Adrenal gland (tissue), 5 donors: ENCODE results near the gene FAM149B1.
"Not testable (repeated sequence)": the region's sequence is repeated elsewhere in the genome, so short reads cannot be mapped to it uniquely, and the experiment has no call there.

Experiments
- POLR2A ChIP-seq, 2 donors: fragments of 450-650 bp; IDR thresholded peaks; one replicate each; pipeline ENCODE4 v1.6.1; 2017; ENCODE audit warnings: antibody characterized with exemption in 2 of 2, mild to moderate bottlenecking in 2 of 2, moderate library complexity in 1 of 2
- TF ChIP-seq, protein P1 (sequence below), 6 experiments: fragments of 450-650 bp in 4 of 6; fragments of 200-600 bp in 2 of 6; sonication (generic) in 1 of 6; IDR thresholded peaks; 1 replicate in 5 of 6; 2 replicates in 1 of 6; pipeline versions ENCODE4 v1.5.1 to v1.8.0; 2016 to 2021; ENCODE audit warnings: antibody characterized with exemption in 6 of 6, mild to moderate bottlenecking in 2 of 6, moderate library complexity in 1 of 6
- donor health status: DM: no; HTN: no; CAD: no.

DNA sequence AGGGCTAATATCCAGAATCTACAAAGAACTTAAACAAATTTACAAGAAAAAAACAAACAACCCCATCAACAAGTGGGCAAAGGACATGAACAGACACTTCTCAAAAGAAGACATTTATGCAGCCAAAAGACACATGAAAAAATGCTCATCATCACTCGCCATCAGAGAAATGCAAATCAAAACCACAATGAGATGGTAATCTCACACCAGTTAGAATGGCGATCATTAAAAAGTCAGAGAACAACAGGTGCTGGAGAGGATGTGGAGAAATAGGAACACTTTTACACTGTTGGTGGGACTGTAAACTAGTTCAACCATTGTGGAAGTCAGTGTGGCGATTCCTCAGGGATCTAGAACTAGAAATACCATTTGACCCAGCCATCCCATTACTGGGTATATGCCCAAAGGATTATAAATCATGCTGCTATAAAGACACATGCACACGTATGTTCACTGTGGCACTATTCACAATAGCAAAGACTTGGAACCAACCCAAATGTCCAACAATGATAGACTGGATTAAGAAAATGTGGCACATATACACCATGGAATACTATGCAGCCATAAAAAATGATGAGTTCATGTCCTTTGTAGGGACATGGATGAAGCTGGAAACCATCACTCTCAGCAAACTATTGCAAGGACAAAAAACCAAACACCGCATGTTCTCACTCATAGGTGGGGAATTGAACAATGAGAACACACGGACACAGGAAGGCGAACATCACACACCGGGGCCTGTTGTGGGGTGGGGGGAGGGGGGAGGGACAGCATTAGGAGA lies 17.1 kb upstream of the FAM149B1 start:
- TF ChIP-seq, protein P1, sequence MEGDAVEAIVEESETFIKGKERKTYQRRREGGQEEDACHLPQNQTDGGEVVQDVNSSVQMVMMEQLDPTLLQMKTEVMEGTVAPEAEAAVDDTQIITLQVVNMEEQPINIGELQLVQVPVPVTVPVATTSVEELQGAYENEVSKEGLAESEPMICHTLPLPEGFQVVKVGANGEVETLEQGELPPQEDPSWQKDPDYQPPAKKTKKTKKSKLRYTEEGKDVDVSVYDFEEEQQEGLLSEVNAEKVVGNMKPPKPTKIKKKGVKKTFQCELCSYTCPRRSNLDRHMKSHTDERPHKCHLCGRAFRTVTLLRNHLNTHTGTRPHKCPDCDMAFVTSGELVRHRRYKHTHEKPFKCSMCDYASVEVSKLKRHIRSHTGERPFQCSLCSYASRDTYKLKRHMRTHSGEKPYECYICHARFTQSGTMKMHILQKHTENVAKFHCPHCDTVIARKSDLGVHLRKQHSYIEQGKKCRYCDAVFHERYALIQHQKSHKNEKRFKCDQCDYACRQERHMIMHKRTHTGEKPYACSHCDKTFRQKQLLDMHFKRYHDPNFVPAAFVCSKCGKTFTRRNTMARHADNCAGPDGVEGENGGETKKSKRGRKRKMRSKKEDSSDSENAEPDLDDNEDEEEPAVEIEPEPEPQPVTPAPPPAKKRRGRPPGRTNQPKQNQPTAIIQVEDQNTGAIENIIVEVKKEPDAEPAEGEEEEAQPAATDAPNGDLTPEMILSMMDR (IDR thresholded peaks at IDR 0.05) = not testable (repeated sequence)
- not testable (repeated sequence) for TF ChIP-seq POLR2A (IDR thresholded peaks at IDR 0.05)
